HG03469 (cell line): Measurements from ENCODE around the gene HESX1.

Experiments used
- ATAC-seq: cut with Tn5 transposase; IDR thresholded peaks from one replicate; pipeline ENCODE4 v1.9.1; 2021; ENCODE audit warnings: mild to moderate bottlenecking, moderate library complexity, moderate number of reproducible peaks; ENCODE audit not compliant: unreplicated experiment

The HESX1 gene

DNA sequence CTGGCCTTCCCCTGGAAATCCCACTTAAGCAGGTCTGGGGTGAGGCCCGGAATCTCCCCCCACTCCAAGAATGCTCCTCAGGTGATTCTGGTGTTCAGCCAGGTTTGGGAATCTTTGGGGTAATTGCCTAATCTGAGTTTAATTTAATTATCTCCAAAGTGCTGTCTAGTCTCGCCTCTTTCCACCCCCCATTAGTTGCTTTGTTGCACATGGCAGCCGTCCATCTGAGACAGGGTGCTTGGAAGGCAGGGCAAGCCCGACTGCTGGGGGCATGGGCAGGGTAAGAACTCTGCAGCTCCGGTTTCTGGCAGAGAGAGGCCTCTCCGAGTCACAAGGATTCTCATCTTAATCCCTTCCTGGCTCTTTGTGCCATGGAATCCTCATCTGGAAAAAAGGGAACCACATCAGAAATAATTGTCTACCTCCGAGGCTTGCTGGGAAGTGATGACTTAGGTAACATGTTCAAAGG lies 49.6 kb downstream of the HESX1 start:
- no peak for ATAC-seq
